Measurements from ENCODE around the gene CCSAP.
"Not testable (repeated sequence)": the region's sequence is repeated elsewhere in the genome, so short reads cannot be mapped to it uniquely, and the experiment has no call there.

The CCSAP gene

DNA sequence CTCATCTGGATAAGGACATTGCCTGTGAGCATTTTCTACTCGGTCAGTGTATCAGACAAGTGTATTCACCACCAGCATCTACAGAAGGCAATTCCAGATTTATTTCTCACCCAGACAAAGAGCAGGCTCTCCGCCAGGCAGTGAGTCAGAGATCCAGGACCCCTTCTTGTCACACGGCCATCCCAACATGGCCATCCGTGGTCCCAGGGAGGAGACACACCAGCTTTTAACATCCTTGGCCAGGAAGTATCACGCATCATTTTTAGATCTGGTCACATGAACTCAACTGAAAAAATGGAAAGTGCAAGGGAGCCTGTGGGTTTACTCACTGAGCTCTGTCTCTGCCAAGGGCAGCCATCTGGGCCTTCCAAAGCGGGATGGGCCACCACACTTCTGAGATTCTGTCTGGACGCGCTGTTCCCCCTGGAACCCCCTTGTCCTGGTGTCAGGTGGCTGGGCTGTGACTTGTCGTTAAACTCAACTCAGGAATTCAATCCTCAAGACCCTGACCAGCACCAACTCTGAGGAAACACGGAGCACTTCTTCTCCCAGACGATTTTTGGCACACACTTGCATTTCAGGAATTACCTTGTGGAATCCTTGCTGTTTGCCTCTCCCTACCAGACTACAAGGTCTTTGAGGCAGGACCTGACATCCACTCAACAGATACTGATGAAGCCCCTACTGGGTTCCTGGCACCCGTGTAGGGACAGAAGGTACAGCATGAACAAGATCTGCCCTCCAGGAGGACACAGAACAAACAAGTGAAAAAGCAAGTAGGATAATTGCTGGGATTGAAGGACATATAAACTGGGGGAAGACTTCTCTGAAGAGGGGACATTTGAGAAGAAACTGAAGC is 21.6 kb upstream of the CCSAP start:
- DNase-seq, result no peak

DNA sequence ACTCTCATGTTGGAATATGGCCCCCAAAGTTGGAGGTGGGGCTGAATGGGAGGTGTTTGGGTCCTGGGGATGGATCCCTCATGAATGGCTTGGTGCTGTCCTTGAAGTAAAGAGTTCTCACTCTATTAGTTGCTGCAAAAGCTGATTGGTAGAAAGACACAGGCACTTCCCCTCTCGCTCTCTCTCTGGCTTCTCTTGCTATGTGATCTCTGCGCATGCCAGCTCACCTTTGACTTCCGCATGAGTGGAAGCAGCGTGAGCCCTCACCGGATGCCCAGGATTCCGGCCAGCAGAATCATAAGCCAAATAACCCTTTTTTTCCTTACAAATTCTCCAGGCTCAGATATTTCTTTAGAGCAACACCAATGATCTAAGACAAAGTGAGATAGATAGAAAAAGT is 20.9 kb upstream of the CCSAP start:
- no peak for DNase-seq

DNA sequence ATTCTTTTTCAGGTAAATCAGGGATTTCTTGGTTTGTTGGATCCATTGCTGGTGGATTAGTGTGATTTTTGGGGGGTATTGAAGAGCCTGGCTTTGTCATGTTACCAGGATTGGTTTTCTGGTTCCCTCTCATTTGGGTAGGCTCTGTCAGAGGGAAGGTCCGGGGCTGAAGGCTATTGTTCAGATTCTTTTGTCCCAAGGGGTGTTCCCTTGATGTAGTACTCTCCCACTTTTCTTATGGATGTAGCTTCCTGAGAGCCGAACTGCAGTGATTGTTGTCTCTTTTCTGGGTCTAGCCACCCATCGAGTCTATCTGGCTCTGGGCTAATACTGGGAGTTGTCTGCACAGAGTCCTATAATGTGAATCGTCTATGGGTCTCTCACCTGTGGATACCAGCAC is 17.6 kb upstream of the CCSAP start:
- no peak for DNase-seq

DNA sequence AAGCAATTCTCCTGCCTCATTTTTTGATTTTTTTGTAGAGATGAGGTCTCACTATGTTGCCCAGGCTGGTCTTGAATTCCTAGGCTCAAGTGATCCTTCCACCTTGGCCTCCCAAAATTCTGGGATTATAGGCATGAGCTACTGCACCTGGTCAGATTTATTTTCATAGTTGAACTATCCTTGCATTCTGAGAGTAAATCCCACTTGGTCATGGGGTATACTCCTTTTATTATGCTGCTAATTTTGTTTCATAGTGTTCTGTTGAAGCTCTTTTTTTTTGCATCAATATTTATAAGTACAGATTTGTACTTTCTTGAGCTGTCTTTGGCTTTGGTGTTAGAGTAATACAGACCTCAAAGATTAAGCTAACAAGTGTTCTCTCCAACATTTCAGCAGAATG is 12.8 kb upstream of the CCSAP start:
- DNase-seq, result no peak

DNA sequence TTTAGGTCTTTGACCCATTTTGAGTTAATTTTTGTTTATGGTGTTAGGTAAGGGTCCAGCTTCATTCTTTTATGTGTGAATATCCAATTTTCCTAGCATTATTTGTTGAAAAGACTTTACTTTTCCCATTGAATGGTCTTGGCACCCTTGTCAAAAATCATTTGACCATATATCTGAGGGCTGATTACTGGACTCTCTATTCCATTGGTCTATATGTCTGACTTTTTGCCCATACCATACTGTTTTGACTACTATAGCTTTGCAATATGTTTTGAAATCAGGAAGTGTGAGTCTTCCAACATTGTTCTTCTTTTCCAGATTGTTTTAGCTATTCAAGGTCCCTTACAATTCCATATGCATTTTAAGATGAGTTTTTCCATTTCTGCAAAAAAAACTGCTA is 11.4 kb upstream of the CCSAP start:
- no peak for DNase-seq

DNA sequence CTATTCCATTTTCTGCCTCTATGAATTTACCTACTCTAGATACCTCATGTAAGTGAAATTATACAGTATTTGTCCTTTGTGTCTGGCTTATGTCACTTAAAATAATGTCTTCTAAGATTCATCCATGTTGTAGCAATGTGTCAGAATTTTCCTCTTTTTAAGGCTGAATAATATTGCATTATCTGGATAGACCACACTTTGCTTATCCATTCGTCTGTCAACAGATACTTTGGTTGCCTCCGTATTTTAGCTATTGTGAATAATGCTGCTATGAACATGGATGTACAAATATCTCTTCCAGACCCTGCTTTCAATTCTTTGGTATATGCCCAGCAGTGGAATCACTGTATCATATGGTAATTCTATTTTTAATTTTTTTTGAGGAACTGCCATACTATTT is 10.1 kb upstream of the CCSAP start:
- DNase-seq, result no peak

DNA sequence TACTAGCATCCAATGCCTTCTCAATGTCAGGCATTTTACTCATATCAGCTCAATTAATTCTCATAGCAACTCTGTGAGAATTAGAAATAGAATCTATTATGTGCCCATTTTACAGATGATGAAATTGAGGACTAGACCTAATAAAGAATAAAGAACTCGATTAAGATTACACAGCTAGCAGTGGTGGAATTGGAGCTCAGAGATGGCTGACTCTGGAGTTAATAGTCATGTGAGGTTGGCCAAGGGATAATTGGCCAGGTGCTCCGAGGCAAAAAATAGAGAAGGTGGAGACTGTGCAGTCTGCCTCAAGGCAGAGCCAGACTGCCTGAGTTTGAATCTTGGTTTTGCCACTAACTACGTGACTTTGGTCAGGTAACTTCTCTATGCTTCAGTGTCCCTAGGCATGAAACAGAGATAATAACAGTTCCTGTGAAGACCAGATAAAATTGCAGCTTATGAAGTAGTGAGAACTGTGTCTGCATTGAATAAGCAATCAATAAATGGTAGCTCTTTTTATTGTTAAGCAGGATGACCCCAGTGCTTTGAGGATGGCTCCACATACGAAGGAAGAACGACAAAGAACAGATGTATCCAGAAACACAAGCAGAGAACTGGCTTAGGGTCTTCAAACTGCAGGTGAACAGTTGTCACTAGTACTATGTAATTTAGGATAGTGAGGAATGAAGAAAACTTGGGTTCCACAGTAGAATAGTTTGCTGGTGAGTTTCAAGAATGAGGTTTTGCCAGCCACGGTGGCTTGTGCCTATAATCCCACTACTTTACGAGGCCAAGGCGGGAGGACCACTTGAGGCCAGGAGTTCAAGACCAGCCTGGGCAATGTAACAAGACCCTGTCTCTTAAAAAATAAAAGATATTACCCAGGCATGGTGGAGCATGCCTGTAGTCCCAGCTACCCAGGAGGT is 6.9 kb upstream of the CCSAP start:
- DNase-seq, result no peak

DNA sequence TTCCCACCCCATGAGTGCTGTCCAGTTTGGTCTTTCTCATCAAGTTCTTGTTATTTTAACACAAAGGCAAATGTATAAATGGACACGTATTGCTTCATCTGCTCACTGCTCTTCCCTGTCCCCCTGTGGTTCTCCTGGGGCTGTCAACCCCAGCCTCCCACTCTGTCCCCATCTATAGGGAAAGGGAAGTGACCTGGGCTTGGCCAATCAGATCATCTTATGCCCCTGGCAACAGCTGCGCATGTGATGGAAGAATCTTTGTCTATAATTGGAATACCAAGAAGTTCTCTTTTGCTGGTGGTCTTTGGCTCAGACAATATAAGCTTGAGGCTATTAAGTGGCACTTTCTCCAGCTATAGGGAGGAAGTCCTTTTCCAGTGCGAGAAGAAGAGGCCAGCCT is 4.7 kb upstream of the CCSAP start:
- no peak for DNase-seq

DNA sequence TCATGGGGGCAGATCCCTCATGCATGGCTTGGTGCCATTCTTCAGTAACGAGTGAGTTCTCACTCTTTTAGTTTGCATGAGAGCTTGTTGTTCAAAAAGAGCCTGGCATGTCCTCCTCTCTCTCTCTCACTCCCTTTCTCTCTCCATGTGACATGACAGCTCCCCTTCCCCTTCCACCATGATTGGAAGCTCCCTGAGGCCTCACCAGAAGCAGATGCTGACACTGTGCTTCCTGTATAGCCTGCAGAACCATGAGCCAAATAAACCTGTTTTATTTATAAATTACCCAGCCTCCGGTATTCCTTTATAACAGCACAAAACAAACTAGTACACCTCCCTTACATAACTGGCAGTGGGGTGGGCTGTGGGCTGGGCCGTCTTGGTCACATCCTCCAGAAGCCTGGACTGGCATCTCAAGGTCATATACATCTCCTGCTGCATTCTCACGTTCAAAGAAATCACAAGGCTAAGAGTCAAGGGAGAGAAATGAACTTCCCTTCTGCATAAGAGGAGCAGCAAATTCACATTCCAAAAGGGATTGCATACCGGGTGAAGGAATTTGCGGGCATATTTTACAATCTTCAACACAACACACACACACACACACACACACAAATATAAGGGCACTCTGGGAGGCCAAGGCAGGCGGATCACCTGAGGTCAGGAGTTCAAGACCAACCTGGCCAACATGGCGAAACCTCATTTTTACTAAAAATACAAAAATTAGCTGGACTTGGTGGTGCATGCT is 2.3 kb upstream of the CCSAP start:
- DNase-seq, result no peak

DNA sequence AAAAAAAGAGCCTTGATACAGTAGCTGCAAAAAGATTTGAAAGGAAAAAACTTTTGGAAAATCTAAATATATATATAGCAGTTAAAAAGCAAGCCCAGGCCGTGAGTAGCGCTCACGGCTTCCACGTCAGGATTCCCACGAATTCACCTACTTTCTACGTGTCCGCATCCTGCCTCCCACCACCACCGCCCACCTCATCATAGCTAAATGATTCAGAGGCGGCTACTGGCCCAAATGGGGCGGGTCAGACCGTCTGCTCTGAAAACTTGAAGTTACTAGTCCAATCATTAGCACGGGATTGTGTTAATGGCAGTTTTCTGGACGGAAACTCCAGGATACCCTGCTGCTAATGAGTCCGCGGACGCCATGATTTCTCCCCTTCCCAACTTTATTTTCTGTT is 1.3 kb upstream of the CCSAP start:
- DNase-seq, result no peak

DNA sequence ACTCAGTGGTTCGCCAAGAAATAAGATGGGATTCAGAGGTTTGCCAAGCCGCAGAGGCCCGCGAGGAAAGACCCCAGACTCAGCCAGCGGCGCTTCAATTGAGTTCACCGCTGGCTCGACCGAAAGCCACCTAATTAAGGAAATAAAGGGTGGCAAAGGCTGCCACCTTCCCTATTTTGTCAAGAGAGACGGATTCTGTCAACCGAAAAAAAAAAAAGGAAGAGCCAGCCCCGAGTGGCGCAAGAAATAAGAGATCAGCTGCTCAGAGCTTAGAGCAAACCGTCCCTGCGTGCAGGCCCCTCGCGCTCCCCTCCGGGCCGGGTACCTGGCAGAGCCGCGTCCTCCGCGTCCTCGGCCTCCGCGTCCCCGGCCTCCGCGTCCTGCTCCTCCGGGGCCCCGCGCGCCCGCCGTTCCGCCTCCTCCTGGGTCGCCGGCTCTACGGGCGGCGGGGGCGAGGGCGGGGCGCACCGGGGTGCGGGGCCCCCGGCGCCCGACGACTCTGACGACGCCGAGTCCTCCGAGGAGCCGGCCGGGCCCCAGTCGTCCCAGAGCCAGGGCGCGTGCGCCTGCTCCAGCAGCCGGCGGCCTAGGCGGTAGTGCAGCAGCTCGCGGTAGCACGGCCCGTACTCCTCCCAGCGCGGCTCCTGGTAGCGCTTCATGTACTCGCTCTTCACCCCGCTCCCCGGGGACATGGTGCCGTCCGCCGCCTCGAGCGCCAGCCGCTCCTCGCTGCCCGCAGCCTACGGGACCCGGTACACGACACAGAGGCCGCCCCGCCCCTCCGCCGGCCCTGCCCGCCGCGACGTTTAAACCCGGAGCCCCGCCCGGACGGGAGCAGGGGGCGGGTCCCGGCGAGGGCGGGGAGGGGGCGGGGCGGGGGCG is 832 bp downstream of the CCSAP start:
- peak; percentile 77 for DNase-seq

DNA sequence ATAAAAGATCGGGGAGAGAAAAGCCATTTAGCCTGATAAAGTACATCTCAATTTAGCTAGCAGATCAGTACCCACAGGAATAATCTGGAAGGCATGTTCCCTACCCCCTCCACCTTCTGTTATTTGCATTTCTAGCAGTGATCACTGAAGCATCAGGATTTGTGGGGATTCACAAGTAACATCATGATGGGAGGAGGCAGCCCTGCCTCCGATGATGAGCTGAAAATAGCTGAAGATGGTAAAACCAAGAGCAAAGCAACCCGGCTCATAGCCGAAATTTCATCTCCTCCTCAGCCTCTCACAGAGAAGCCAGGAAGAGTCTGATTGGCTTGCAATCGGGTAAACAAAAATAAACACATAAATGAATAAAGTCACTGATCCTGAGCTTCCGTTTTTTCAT is 2.4 kb downstream of the CCSAP start:
- DNase-seq, result no peak

DNA sequence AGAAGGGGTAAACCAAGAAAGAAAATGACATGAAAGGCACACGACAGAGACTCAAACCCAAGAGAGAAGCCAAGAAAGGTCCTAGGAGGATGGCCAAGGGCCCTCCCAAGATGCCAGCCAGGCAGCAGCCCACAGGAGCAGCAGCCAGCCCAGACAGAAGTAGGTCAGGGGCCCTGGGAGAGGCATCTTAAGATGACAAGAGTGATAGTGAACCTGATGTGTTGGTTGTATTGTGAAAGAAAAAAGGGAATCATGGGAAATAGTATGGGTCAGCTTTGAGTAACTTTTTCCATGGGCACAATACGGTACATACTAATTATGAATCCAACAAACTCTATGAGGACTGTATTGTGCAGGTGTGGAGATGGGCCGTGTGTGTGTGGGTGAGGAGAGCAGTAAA is 3.3 kb downstream of the CCSAP start:
- no peak for DNase-seq

DNA sequence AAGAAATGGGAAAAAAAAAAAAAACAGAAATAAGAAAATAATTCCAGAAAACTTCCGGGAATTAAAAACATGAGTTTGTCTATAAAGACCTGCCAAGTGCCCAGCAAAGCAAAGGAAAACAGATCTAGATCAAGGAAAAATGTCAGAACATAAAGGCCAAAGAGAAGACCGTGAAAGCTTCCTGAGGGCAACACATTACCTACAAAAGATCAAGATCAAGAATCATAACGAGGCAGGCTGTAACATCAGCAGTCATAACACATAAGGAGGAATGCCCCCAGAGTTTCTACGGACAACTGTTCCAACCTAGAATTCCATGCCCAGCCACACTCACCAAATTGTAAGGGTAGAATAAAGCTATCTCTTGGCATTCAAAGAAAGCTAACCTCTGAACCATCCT is 3.8 kb downstream of the CCSAP start:
- no peak for DNase-seq

DNA sequence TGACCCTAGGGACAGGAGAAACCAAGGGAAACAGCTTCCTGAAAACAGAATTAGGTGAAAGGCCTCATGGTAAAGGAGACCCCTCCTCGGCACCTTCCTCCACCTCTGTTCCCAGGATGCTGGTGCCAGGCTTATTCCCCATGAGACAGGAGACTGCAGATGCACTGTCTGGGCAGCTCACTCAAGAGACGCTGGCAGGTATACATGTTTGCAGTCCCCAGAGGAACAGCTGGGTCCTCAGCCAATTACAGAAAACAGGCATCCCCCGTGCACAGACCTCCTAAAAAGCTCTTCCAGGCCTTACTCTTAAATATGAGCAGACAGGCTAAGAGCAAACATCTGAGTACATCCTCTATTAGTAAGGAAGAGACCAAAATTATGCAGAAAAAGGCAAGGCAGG is 6.5 kb downstream of the CCSAP start:
- DNase-seq, result no peak

DNA sequence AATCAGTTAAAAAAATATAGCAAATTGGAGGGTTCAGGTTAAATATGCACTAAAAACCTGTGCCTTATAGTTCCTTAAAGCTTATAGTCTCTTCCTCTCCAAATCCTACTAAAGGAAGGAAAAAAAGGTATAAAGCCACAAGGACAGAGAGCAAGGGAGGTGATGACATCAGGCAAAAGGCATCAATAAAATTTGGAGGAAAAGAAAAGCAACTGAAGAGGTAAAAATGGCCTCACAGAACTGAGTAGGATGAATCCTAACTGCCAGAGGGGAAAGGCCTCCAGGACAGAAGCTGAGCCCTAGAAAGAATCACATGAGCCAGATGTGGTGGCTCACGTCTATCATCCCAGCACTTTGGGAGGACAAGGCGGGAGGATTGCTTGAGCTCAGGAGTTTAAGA is 8.1 kb downstream of the CCSAP start:
- DNase-seq, result no peak

DNA sequence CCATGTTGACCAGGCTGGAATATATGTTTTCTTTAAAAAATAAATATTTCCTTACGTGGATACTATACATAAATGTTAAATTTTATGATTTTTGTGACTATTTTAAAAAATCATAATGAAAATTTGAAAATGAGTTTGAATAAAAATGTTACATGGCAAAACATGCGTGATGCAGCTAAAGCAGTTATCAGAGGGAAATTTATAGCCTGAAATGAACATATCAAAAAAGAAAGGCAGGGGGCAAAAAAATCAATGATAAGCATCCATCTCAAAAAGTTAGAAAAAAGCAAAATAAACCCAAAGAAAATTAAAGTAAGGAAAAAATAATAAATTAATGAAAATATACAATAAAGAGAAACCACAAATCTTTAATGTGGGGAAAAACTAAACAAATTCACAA is 8.6 kb downstream of the CCSAP start:
- DNase-seq, result no peak

DNA sequence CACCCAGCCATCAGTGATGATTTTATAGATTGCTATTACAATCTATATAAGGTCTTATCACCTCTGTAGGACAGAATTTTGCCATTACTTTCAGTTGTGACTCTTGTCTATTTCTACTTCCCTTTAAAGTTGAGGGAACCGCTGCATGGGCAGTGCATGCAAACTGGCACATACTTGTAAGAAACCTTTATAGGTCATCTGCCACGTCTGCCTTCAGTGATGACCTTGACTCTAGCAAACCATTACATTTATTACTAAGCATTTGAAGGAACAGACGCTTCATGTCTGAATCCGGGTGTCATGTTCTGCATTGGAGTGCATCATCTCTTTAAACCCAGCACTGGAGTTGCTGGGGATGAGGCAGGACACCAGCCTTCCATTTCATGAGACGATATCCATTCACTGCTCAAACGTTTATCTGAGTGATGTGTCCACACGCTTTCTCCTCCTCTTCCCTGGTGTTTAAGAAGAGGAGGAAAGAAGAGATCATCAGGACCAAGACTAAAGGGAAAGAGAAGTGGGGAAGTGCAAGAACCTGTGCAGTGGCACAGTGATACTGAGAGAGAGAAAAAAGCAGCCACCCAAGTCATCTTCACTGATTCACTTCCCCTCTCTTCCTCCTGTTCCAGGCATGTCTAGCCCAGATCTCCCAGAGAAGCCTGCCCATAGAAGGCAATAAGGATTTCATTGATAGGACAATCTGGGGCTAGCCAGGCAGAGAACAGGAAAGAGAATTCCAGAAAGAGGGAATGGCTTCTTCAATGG is 14.1 kb downstream of the CCSAP start:
- DNase-seq, result no peak

DNA sequence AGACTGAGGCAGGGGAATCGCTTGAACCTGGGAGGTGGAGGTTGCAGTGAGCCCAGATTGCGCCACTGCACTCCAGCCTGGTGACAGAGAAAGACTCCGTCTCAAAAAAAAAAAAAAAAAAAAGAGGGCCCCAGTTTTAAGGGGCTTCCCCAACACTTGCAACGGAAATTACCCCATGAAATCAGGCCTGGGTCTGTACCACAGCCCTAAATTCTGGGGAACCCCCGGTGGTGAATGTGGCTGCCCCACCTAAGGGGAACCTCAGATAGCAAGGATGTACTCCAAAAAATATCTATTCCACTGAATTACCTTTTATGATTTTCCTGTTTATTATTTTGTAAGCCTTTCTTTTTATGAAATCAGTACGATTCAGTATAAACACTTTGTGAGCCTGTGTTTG is 15.1 kb downstream of the CCSAP start:
- not testable (repeated sequence) for DNase-seq

DNA sequence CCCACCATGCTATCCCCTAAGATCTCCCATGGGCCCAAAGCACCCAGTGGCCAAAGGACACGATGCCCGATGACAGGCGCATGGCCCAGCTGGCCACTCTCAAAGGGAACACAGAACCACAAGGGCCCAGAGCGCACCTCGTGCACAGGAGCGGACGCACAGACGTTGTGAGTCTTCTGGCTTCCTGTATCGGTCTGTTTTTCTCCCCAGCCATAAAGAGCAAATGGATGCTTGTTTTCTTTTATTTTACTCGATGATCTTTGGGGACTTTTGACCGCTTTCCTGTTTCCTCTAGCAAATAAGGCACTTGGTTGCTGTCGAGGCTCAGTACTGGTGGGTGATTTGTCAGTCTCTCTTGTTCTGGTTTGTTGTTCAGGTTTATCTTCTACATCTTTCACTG is 16.2 kb downstream of the CCSAP start:
- no peak for DNase-seq

DNA sequence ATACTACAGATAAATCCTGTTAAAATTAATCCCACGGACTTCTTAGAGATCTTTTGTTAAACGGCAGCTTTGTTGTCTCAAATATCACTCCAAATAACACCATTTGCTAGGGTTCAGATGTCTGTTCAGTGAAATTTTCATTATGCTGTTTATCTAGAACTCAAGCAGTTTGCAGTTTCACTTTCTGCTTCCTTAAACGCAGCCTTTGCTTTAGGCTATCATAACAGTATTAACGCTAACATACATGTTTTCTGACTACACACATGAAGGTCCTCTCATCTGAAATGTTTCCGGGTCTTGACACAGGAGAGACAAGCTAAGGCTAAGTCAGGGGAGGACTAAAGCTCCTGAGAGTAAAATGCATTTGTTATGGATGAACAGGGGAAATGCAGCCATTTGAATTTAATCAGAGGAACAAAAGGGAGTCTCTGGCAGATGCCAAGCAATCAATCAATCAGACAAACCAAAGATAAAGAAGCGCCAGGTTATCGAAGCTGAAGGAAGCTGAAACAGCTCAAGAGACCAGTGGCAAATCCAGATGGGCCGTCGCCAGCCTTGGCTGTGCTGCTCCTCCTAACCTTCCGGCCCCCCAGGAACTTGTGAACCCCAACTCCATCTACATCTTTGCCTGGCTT is 16.9 kb downstream of the CCSAP start:
- DNase-seq, result no peak

All from activated gamma-delta T cell (primary cell).